Medulla oblongata (tissue), 1 donor: ENCODE measurements around the gene FAF1.
A peak's percentile ranks its signal among the peaks of the same experiment; 100 is the strongest.

ENCODE experiments used
- DNase-seq: peaks from one replicate; pipeline ENCODE4 v3.0.0-alpha.2; 2015; ENCODE audit errors: extremely low spot score

FAF1 gene

GRCh38 chr1:50427086-50427817 is 532.8 kb downstream of the FAF1 start:
- no peak for DNase-seq

- DNase-seq, result no peak
Observed at GRCh38 chr1:50426702-50427085, 533.4 kb downstream of the FAF1 start.

- DNase-seq, result no peak
Observed at GRCh38 chr1:50426108-50426700, 533.9 kb downstream of the FAF1 start.

GRCh38 chr1:50425376-50426107 is 534.5 kb downstream of the FAF1 start:
- DNase-seq, result no peak

- DNase-seq, result no peak
Observed at GRCh38 chr1:50424884-50425375, 535.1 kb downstream of the FAF1 start.

- peak; percentile 9 for DNase-seq
Observed at GRCh38 chr1:50424045-50424883, 535.8 kb downstream of the FAF1 start.

GRCh38 chr1:50423670-50424000 is 536.4 kb downstream of the FAF1 start:
- no peak for DNase-seq

GRCh38 chr1:50422946-50423669 is 537.0 kb downstream of the FAF1 start, which contains the start of gene DMRTA2:
Gene DMRTA2 (minus strand): TSS chr1:50423443. CDS start chr1:50421536, 1,907 bp downstream.
- DNase-seq, result peak; percentile 43

GRCh38 chr1:50422675-50422945 is 537.5 kb downstream of the FAF1 start:
- no peak for DNase-seq

- DNase-seq, result no peak
Observed at GRCh38 chr1:50421768-50422674, 538.0 kb downstream of the FAF1 start.

GRCh38 chr1:50421366-50421748 is 538.7 kb downstream of the FAF1 start:
- no peak for DNase-seq

GRCh38 chr1:50420689-50421365 is 539.2 kb downstream of the FAF1 start:
- DNase-seq, result no peak

- no peak for DNase-seq
Observed at GRCh38 chr1:50419907-50420677, 540.0 kb downstream of the FAF1 start.

- no peak for DNase-seq
Observed at GRCh38 chr1:50419192-50419906, 540.7 kb downstream of the FAF1 start.

- no peak for DNase-seq
Observed at GRCh38 chr1:50418600-50419109, 541.4 kb downstream of the FAF1 start.

GRCh38 chr1:50417946-50418599 is 542.0 kb downstream of the FAF1 start:
- DNase-seq, result no peak

GRCh38 chr1:50417507-50417906 is 542.6 kb downstream of the FAF1 start:
- no peak for DNase-seq
